GM23338 (cell line): ENCODE measurements around the gene HRH2. TPM values are rescaled to one million over a fixed set of nuclear protein-coding genes. Genes with fewer than 3 reads are reported as not detected.

Experiments used
- ATAC-seq: fragments of 200-7000 bp; cut with Tn5 transposase; 3 replicates; pipeline ENCODE4 v1.9.1; 2020
- DNase-seq: peaks from one replicate; pipeline ENCODE4 v3.0.0-alpha.2; 2015; ENCODE audit warnings: low spot score
- H2AFZ ChIP-seq: fragments of 200-600 bp; sonication (generic); 2 replicates; pipeline ENCODE4 v1.8.0; 2016; ENCODE audit warnings: antibody characterized with exemption, mild to moderate bottlenecking, moderate library complexity
- H3F3A ChIP-seq: fragments of 200-600 bp; sonication (generic); replicated peaks from 2 replicates; pipeline ENCODE4 v1.8.0; 2017; ENCODE audit warnings: antibody characterized with exemption, mixed run types, low read depth
- H3K27ac ChIP-seq: fragments of 200-600 bp; sonication (generic); 2 replicates; pipeline ENCODE4 v1.6.1; 2016; ENCODE audit warnings: low read depth
- H3K27me3 ChIP-seq: fragments of 200-600 bp; sonication (generic); 2 replicates; pipeline ENCODE4 v1.8.0; 2016; ENCODE audit warnings: mild to moderate bottlenecking, mixed run types, moderate library complexity; ENCODE audit not compliant: insufficient read depth
- H3K36me3 ChIP-seq: fragments of 200-600 bp; sonication (generic); 2 replicates; pipeline ENCODE4 v1.8.0; 2016; ENCODE audit warnings: mild to moderate bottlenecking; ENCODE audit not compliant: insufficient read depth
- H3K4me1 ChIP-seq: fragments of 200-600 bp; sonication (generic); 2 replicates; pipeline ENCODE4 v1.8.0; 2016; ENCODE audit warnings: mild to moderate bottlenecking, moderate library complexity; ENCODE audit not compliant: insufficient read depth
- H3K4me2 ChIP-seq: fragments of 200-600 bp; sonication (generic); 2 replicates; pipeline ENCODE4 v1.7.1; 2017; ENCODE audit warnings: mixed run types
- H3K4me3 ChIP-seq: fragments of 200-600 bp; sonication (generic); 2 replicates; pipeline ENCODE4 v1.6.1; 2016; ENCODE audit warnings: mixed run types
- H3K79me2 ChIP-seq: fragments of 200-600 bp; sonication (generic); replicated peaks from 2 replicates; pipeline ENCODE4 v1.8.0; 2017; ENCODE audit warnings: mild to moderate bottlenecking; ENCODE audit not compliant: insufficient read depth
- H3K9me2 ChIP-seq: fragments of 200-600 bp; sonication (generic); 2 replicates; pipeline ENCODE4 v1.8.0; 2017; ENCODE audit not compliant: insufficient read depth
- H4K20me1 ChIP-seq: fragments of 200-600 bp; sonication (generic); replicated peaks from 2 replicates; pipeline ENCODE4 v1.8.0; 2017; ENCODE audit warnings: mild to moderate bottlenecking; ENCODE audit not compliant: insufficient read depth
- H3K27ac Mint-ChIP-seq: 2 replicates; pipeline ENCODE4 v1.8.0; 2020; ENCODE audit warnings: inconsistent platforms, mild to moderate bottlenecking, moderate library complexity, mixed read lengths
- H3K27me3 Mint-ChIP-seq: 3 replicates; pipeline ENCODE4 v1.8.0; 2022; ENCODE audit warnings: low read depth, mild to moderate bottlenecking, moderate library complexity, mixed read lengths, inconsistent platforms; ENCODE audit not compliant: insufficient read depth, poor library complexity
- H3K36me3 Mint-ChIP-seq: 3 replicates; pipeline ENCODE4 v1.8.0; 2021; ENCODE audit warnings: low read depth, mild to moderate bottlenecking, inconsistent platforms, moderate library complexity, mixed read lengths
- H3K4me1 Mint-ChIP-seq: 3 replicates; pipeline ENCODE4 v1.8.0; 2020; ENCODE audit warnings: mild to moderate bottlenecking, inconsistent platforms, mixed read lengths
- H3K4me3 Mint-ChIP-seq: 3 replicates; pipeline ENCODE4 v1.8.0; 2021; ENCODE audit warnings: moderate library complexity, mild to moderate bottlenecking, inconsistent platforms, mixed read lengths
- H3K9me3 Mint-ChIP-seq: 3 replicates; pipeline ENCODE4 v1.8.0; 2020; ENCODE audit warnings: moderate library complexity, mild to moderate bottlenecking, inconsistent platforms, mixed read lengths
- CREB1 ChIP-seq: fragments of 250-450 bp; sonication (Bioruptor Pico); IDR thresholded peaks from 2 replicates; pipeline ENCODE4 v1.5.0; 2020; ENCODE audit warnings: low read depth, mild to moderate bottlenecking, moderate library complexity
- ETS1 ChIP-seq: IDR thresholded peaks from 2 replicates; pipeline ENCODE4 v1.6.1; 2016; ENCODE audit warnings: antibody characterized with exemption
- EZH2 ChIP-seq: fragments of 200-600 bp; sonication (generic); IDR thresholded peaks from one replicate; pipeline ENCODE4 v1.8.0; 2017; ENCODE audit warnings: antibody characterized with exemption, mild to moderate bottlenecking, low read depth; ENCODE audit not compliant: unreplicated experiment
- EZH2phosphoT487 ChIP-seq: fragments of 200-600 bp; sonication (generic); IDR thresholded peaks from one replicate; pipeline ENCODE4 v1.8.1; 2018; ENCODE audit warnings: antibody characterized with exemption; ENCODE audit not compliant: unreplicated experiment
- NANOG ChIP-seq: IDR thresholded peaks from 2 replicates; pipeline ENCODE4 v1.6.1; 2016; ENCODE audit warnings: antibody characterized with exemption, borderline replicate concordance
- REST ChIP-seq: IDR thresholded peaks from one replicate; pipeline ENCODE4 v1.6.1; 2018; ENCODE audit warnings: antibody characterized with exemption; ENCODE audit not compliant: unreplicated experiment
- STAT1 ChIP-seq: IDR thresholded peaks from one replicate; pipeline ENCODE4 v1.6.1; 2016; ENCODE audit warnings: antibody characterized with exemption; ENCODE audit not compliant: unreplicated experiment
- polyA plus RNA-seq: library from polyadenylated mRNA; unstranded; fragments of >200 nt; fragmentation: Nextera tagmentation; extraction: Ambion mirVana; gene quantifications from 2 replicates; pipeline ENCODE4 v1.2.1, GENCODE V29; 2016
- total RNA-seq: library from RNA; depleted of rRNA; stranded (reverse); fragments of >200 nt; shearing (Covaris generic); gene quantifications from 2 replicates; pipeline ENCODE4 v1.2.3, GENCODE V29; 2014
- TF ChIP-seq, protein P1 (sequence below), 2 experiments: fragments of 200-600 bp in 1 of 2; sonication (generic) in 1 of 2; conservative IDR thresholded peaks; 2 replicates each; pipeline versions ENCODE4 v1.5.1 to v1.6.1; 2016 to 2017; ENCODE audit warnings: antibody characterized with exemption in 2 of 2, low read depth in 2 of 2, mild to moderate bottlenecking in 2 of 2, moderate library complexity in 1 of 2

The HRH2 gene
- total and polyA plus RNA-seq, 2 experiments from 2014 or later = 6.8 to 7.0 TPM

- Histone ChIP-seq H3K27me3 (no peaks in the 10 kb centered on the region), H3K36me3 (no peaks in the 10 kb centered on the region), H3K4me1 (no peaks in the 10 kb centered on the region), H3K4me3 (no peak overlapping the region), H4K20me1 (no peaks in the 10 kb centered on the region), H3K9me2 (no peaks in the 10 kb centered on the region), H3K79me2 (no peaks in the 10 kb centered on the region), H3F3A (no peaks in the 10 kb centered on the region), H2AFZ (no peak overlapping the region), H3K4me2 (no peak overlapping the region), H3K27ac (no peak overlapping the region)
- Mint-ChIP-seq H3K36me3 (peaks cover 49% of the 10 kb centered on the region), H3K27ac (no peak overlapping the region), H3K9me3 (peaks cover 45% of the 10 kb centered on the region), H3K4me3 (no peak overlapping the region), H3K27me3 (peaks cover 19% of the 10 kb centered on the region), H3K4me1 (no peaks in the 10 kb centered on the region; the same call in 2 of the 3 replicates)
- TF ChIP-seq STAT1 = no peak
- TF ChIP-seq CREB1 = no peak
- TF ChIP-seq ETS1 = no peak
- TF ChIP-seq, protein P1, sequence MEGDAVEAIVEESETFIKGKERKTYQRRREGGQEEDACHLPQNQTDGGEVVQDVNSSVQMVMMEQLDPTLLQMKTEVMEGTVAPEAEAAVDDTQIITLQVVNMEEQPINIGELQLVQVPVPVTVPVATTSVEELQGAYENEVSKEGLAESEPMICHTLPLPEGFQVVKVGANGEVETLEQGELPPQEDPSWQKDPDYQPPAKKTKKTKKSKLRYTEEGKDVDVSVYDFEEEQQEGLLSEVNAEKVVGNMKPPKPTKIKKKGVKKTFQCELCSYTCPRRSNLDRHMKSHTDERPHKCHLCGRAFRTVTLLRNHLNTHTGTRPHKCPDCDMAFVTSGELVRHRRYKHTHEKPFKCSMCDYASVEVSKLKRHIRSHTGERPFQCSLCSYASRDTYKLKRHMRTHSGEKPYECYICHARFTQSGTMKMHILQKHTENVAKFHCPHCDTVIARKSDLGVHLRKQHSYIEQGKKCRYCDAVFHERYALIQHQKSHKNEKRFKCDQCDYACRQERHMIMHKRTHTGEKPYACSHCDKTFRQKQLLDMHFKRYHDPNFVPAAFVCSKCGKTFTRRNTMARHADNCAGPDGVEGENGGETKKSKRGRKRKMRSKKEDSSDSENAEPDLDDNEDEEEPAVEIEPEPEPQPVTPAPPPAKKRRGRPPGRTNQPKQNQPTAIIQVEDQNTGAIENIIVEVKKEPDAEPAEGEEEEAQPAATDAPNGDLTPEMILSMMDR (conservative IDR thresholded peaks at IDR 0.05; ENCODE audit: low read depth in 2 of 2) = no peak
- TF ChIP-seq REST = no peak
- no peak for TF ChIP-seq EZH2phosphoT487
- TF ChIP-seq NANOG = no peak
- no peak for TF ChIP-seq EZH2
- DNase-seq (no peak), ATAC-seq (no peak)
These were observed 52.5 kb downstream of the HRH2 start for GRCh38 chr5:175710326-175710725.

DNA sequence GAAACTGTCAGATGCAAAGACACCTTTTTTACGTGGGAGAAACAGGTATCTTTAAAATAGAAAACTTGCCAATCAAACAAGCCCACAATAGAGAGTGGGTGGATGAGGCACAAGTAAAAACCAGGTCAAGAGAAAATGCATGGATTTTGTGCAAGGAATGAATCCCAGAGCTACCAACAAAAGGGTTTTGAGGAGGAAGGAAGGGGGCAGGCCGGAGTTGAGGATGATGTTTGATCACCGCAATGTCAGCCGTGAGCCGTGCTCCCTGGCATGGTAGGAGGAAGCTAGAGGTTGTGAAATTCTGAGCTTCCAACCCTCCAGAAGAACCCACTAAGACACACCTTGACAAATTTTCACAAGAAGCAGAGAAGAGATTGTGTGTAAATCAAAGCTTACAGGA is 53.2 kb downstream of the HRH2 start:
- DNase-seq = no peak
- Mint-ChIP-seq H3K27me3 (peaks cover 19% of the 10 kb centered on the region), H3K9me3 (peaks cover 48% of the 10 kb centered on the region), H3K4me3 (no peak overlapping the region), H3K36me3 (peaks cover 54% of the 10 kb centered on the region), H3K4me1 (no peaks in the 10 kb centered on the region; the same call in 1 of the 3 replicates), H3K27ac (no peak overlapping the region)
- no peaks in the 10 kb centered on the region for H3F3A ChIP-seq
- no peaks in the 10 kb centered on the region for H4K20me1 ChIP-seq
- H3K4me2 ChIP-seq = no peak overlapping the region
- H3K27ac ChIP-seq = no peak overlapping the region
- no peak for ATAC-seq
- H2AFZ ChIP-seq = no peak overlapping the region
- H3K4me3 ChIP-seq = no peak overlapping the region
- H3K4me1 ChIP-seq = no peaks in the 10 kb centered on the region
- no peaks in the 10 kb centered on the region for H3K27me3 ChIP-seq
- H3K79me2 ChIP-seq = no peaks in the 10 kb centered on the region
- no peaks in the 10 kb centered on the region for H3K9me2 ChIP-seq
- H3K36me3 ChIP-seq = no peaks in the 10 kb centered on the region
- TF ChIP-seq REST (no peak), EZH2phosphoT487 (no peak), STAT1 (no peak)
- TF ChIP-seq, protein P1 (conservative IDR thresholded peaks at IDR 0.05; ENCODE audit: low read depth in 2 of 2) = no peak
